OCI-LY7 (cell line): ENCODE results near the gene KIFC3.

Experiments
- EZH2phosphoT487 ChIP-seq: fragments of 200-600 bp; sonication (generic); IDR thresholded peaks from 2 replicates; pipeline ENCODE4 v1.6.1; 2018; ENCODE audit warnings: low read depth, borderline replicate concordance, mild to moderate bottlenecking, mixed run types, antibody characterized with exemption, low read length, moderate library complexity, mixed read lengths
- TF ChIP-seq, protein P1 (sequence below): fragments of 200-600 bp; sonication (generic); conservative IDR thresholded peaks from 2 replicates; pipeline ENCODE4 v1.5.1; 2014; ENCODE audit warnings: mild to moderate bottlenecking, antibody characterized with exemption, low read length, moderate library complexity, mixed read lengths

GRCh38 chr16:57800200-57801097, 1.8 kb downstream of the KIFC3 start:
- TF ChIP-seq, protein P1, sequence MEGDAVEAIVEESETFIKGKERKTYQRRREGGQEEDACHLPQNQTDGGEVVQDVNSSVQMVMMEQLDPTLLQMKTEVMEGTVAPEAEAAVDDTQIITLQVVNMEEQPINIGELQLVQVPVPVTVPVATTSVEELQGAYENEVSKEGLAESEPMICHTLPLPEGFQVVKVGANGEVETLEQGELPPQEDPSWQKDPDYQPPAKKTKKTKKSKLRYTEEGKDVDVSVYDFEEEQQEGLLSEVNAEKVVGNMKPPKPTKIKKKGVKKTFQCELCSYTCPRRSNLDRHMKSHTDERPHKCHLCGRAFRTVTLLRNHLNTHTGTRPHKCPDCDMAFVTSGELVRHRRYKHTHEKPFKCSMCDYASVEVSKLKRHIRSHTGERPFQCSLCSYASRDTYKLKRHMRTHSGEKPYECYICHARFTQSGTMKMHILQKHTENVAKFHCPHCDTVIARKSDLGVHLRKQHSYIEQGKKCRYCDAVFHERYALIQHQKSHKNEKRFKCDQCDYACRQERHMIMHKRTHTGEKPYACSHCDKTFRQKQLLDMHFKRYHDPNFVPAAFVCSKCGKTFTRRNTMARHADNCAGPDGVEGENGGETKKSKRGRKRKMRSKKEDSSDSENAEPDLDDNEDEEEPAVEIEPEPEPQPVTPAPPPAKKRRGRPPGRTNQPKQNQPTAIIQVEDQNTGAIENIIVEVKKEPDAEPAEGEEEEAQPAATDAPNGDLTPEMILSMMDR, result no peak
- TF ChIP-seq EZH2phosphoT487, result no peak
